Stimulated activated CD4-positive, alpha-beta T cell treated with anti-CD3 and anti-CD28 coated beads, TNF-alpha, amount 100 ng/mL, for 1 hour (primary cell): ENCODE data around the gene NELL2.
"Not testable (repeated sequence)": the region's sequence is repeated elsewhere in the genome, so short reads cannot be mapped to it uniquely, and the experiment has no call there.

Source experiments
- DNase-seq, 3 donors: peaks; one replicate each; pipeline ENCODE4 v3.0.0-alpha.2; 2020; ENCODE audit warnings: low read depth in 3 of 3, low spot score in 1 of 3

NELL2 gene

DNA sequence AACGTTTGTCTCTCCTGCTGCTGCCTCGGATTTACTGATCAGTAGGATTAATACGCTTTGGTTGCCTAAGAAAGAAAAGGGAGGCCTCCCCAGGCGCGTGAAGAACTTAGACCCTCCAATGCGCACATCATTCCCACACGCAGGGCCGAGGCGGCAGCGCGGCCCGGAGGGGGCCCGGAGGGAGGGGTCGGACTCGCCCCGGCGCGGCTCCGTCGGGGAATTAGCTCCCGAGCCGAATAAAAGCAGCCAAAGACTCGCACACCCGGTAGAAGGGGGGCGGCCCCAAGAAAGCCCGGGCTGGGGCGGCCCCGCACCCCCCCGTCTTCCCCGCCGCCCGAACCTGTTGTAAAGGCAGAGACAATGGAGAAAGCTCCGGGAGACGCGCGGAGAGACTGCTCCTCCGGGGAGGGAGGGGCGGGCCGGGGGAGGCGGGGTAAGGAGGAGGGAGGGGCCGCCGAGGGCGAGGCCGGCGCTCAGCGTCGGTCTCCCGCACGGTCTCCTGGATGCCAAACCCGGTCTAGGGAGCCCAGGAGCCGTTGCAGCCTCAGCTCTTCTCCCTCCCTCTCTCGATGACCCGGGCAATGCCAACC is at the start of gene NELL2:
Gene NELL2, minus strand, starts transcription at position 362 of the 590 bp plus-strand sequence. CDS start 446 bp downstream, outside the sequence.
- peak; percentile 32 to 52 (median 34) for DNase-seq

DNA sequence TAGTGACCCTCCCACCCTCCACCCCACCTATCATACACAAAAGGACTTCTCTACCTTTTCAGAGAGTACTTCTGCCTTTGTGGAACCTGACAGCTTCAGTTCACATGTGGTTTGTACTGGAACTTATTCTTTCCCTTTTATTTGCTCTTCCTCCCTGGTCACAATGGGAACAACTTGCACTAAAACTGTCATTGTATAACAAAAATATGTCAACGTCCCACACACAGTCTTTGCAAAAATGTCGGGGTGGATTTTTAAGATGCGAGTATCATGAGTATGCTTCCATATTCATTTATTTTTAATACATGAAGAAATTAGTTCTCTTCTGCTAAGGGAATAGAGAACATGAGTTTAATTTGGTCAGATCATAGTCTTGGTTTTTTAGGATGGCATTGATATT is 45.6 kb upstream of the NELL2 start:
- DNase-seq = no peak

DNA sequence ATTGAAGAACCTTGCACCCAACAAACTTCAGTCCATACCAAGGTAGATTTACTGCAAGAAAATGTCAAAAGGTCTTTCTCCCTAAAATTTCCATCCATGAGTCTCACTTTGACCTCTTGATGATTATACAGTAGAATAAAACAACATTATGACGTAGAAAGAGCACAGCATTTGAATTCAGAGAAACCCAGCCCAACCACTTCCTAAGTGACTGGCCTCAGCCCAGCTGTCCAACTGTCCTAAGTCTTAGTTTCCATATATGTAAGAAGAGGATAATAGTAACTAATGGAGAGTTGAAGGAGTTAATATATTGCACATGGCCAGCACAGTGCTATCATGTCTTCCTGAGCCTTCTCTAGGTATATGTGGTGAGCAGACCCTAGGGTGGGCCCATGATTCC is 41.0 kb upstream of the NELL2 start:
- DNase-seq = no peak

DNA sequence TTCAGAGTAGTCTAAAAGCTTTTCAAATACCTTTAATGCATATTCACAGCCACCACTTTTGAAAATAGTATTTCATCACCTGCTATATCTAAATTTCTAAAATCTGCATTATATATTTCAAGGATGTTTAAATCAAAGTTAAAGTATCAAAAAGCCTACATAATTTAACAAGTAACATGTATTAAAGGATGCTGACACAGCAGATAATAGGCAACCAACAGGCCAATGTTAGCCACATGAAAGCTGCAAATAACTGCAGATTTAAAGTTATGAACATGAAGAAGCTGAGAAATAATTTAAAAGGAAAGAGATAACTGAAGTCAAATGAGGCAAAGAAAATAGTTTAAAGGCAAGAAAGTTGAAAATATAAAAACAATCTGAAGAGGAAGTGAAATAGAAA is 39.8 kb upstream of the NELL2 start:
- no peak for DNase-seq

DNA sequence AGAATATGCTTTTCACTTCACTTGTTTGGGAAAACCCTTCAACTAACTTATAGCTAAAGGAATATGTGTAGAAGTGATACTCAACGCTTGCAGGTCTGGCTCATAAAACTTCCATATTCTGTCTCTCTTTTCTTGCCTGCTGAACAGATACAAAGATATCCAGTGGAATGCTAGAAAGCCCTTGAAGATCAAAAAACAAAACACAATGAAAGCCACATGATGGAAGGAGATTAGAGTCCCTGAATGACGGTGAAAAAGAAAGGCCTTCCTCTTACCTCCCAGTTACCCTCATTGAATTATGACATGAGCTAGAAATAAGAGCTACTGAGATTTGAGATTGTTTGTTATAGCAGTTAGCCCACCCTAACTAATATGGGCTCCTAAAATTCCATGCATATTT is 28.2 kb upstream of the NELL2 start:
- DNase-seq = no peak

DNA sequence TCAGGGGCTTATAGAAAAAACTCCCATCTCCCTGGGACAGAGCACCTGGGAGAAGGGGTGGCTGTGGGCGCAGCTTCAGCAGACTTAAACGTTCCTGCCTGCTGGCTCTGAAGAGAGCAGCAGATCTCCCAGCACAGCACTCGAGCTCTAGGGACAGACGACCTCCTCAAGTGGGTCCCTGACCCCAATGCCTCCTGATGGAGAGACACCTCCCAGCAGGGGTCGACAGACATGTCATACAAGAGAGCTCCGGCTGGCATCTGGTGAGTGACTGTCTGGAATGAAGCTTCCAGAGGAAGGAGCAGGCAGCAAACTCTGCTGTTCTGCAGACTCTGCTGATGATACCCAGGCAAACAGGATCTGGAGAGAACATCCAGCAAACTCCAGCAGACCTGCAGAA is 22.0 kb upstream of the NELL2 start:
- DNase-seq = not testable (repeated sequence)

DNA sequence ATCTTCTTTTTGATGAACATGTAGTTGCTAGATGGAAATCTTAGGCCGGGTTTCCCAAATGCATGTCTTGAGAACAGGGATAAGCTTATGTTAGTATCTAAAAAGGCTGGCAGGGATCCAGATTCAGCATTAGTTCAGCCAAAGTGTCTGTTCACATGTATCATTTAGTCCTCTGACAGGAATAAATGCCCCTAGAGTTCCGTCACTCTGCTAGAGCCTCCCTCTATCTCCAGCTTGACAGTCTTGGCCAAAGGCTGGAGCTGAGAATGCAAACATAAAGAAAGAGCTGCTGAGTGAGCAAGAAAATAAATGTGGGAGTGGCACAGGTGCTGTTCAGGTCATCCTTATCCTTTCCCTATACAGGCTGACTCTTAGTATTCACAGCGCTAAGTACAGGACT is 13.8 kb upstream of the NELL2 start:
- no peak for DNase-seq

DNA sequence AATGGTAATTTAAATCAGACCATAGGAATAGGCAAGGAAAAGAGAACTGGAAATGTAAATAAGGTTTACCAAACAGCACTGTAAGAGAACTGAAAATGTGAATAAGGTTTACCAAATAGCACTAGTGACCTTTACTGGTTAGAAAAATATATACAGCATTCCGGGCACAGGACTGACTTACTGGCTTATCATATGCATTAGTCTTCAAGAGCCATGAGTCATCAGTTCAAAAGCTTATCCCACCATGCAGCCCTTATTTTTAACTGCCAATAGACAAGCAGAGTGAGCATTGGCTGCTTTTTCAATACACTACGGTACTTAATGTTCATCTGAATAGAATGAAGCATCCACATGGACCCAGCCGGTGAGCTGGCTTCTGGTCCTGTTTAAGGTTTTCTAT is 13.0 kb upstream of the NELL2 start:
- DNase-seq = no peak

DNA sequence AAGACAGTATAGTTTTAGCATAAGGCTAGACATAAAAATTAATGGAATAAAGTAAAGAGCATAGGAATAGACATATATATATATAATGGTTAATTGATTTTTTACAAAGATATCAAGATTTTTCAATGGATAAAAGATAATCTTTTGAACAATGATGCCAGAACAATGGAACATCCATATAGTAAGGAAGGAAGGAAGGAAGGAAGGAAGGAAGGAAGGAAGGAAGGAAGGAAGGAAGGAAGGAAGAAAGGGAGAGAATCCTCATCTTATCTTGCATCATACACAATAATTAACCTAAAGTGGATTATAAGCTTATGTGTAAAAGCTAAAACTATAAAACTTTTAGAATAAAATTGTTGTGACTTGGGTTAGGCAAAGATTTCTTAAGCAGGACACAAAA is 9.8 kb upstream of the NELL2 start:
- DNase-seq = no peak

DNA sequence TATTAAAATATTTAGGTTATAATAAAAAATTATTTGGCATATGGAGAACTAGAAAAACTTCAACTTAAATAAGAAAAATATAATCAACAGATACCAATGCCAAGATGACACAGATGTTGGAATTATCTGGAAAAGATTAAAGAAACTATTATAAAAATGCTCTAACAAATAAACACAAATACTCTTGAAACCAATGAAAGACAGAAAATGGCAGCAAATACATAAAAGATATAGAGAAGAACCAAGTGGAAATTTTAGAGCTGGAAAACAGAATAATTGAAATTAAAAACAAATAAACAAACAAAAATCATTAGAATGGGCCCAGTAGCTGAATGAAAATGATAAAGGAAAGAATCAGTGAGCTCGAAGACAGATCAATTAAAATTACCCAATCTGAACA is 5.1 kb upstream of the NELL2 start:
- DNase-seq = no peak

DNA sequence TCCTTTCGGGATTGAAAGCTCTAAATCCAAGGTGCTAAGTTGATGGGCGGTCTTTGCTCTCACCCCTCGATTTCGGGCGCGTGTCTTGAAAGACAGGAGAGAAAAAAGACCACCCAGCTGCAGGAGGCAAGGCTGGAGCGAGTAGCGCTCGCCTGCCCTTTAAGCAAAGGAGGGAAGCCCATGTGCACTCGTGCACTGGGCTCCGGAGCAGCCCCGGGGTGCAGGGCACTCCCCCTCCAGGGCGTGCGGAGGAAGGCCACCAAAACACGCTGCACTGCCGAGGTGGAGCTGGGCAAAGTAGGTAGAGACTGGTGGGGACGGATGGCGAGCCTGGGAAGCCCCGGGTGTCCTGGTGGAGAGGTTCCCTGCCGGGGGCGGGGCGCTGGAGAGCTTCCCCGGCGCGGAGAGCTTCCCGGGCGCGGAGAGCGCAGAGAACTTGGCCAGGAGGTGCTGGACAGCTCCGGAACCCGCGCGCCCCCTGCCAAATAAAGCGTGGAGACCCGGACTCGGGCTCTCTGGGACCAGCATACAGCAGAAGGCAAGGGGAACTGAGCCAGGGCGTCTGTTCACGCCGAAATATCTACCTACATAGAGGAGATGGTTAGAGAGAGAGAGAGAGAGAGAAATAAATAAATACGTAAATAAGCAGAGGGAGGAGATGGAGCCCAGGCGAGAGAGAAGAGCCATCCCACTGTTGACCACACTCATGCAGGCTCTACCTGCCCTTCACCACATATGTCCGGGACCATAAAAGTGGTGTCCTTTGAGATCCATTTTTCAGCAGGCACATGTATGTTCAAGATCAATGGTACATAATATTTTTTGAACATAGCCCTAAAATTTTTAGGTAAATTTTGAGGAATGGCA is 662 bp upstream of the NELL2 start:
- DNase-seq = peak in 2 of 3 donors; percentile 11 to 18

DNA sequence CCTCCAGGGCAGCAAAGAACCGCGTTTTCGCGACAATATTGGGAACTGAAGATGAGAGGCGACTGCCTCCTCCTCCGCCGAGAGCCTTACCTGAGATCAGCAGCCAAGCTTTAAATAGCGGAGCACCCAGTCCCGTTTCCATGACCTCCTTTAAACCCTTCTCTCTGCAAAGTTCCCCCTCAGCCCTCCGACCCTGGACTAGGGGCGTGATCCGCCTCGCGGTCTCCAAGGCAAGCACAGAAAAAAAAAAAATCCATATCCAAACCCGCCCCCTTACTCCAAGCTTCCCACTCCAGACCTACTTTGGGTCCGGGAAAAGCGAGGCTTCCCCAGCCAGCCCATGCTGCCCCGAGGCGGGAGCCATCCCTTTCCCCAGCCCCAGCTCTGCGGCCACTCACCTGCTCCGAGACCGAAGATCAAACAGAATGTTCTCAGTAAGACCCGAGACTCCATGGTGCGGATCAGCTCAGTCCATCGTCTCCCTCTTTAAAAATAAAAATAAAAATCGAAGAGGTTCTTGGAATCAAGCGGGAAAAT is 630 bp downstream of the NELL2 start:
- no peak for DNase-seq

DNA sequence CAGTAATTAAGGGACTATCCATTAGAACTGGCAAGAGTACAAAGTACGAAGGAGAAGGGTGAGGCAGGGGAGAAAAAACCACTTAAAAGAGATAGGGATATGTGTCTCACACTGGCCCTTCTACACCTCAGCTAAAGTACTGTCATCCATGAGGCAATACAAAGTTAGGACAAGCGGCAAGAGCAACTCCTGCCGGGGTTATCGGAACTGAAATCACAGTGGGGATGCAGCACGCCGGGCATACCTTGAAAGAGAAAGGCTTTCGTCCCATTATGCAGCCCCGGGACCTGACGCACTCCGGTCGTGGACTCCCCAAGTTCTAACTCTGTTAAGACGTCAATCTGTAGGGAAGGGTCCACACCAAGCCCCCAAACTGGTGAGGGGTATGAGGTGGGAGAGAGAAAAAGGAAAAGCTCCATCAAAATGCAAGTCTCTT is 1.1 kb downstream of the NELL2 start:
- DNase-seq = peak in 1 of 3 donors; percentile 1

DNA sequence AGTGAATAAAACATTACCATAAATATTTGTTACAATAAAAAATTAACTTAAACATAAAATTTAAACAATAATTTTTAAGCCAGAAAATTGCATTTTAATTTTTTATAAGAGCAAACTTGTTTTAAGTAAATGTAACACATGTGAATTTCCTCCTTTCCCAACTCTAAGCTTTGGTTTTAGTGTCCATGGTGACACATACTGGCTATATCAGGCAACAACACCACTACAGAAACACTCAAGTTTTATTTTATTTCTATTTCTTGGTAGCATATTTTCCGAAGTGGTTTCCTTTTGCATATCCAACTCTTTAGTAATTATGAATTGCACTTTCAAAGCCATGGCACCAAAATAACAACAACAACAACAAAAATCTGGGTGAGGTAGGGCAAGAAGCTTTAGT is 2.2 kb downstream of the NELL2 start:
- DNase-seq = no peak

DNA sequence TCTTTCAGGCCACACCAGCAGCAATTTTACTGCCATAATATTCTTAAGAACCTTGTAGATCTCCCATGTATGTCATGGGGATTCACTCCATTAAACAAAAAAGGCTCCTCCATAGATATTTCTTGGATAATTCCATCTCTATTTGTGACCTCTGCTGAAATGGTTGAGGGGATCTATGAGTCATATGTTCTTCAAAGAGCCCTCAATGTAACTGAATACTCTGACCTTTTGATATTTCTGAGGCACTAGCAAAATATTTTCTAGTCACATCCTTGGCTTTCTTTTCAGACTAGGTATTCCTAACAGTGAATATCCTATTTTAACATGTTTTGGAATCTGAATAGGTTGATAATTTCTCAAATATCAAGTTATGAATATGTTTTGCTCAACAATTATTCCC is 6.6 kb downstream of the NELL2 start:
- no peak for DNase-seq

DNA sequence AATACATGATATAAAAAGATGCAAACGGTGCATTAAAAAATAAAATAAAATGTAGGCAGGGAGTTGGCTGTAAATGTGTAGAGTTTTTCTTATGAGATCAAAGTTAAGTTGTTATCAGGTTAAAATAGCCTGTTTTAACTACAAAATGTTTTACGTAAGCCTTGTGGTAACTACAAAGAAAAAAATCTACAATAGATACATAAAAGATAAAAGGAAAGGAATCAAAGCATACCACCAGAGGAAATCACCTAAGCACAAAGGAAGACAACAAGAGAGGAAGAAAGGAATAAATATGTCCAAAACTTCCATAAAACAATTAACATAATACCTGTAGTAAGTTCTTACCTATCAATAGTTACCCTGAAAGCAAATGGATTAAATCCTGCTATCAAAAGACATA is 12.2 kb downstream of the NELL2 start:
- DNase-seq = no peak

DNA sequence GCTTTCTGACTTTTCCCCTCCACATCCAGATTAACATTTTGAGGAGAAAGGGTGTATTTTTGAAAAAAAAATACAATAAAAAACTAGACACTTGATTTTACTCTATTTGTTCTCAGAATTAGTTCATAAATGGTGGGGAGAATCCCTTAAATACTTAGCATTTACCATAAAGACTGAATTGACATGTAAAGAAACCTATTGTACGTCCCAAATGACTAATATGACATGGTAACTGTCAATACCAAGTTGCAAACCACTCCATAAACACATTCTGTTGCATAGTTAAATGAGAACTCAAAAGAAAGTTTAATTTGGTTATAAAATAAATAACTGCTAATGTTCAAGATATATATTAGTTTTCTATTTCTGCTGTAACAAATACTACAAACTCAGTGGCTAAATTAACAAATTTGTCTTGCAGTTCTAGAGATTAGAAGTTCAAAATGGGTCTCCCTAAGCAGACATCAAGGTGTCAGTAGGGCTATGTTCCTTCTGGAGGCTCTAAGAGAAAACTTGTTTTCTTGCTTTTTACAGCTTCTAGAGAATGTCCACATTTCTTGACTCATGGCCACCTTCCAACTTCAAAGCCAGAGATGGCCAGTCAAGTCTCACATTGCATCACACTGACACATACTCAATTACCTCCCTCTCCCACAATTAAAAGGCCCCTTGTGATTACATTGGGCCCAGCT is 16.0 kb downstream of the NELL2 start:
- no peak for DNase-seq

DNA sequence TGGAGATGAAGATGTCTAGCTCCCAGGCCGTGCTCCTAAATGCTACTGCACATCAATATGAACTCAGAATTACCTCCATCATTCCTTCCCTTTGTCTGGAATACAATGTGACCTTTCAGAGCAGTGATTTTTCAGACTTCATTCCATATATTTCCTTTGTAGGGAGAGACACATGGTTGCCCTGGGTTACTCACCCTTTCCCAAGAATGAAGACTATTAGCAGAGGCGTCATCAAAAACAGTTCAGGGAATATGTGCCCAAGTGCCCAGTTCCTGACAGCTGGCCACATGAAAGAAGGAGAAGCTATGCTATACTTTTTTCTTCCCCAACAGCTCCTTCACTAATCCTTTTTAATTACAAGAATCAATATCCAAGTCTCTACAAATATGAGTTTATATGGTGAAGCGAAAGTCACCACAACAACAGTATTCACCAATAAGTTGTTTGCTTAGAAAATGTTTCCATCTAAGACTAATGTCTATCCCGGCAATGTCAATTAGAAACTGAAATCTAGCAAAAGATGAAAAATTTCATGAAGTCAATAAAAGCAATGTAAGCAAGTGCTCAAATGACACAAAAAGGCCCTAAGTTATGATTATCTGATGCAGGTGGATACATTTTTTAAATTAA is 17.8 kb downstream of the NELL2 start:
- DNase-seq = no peak

DNA sequence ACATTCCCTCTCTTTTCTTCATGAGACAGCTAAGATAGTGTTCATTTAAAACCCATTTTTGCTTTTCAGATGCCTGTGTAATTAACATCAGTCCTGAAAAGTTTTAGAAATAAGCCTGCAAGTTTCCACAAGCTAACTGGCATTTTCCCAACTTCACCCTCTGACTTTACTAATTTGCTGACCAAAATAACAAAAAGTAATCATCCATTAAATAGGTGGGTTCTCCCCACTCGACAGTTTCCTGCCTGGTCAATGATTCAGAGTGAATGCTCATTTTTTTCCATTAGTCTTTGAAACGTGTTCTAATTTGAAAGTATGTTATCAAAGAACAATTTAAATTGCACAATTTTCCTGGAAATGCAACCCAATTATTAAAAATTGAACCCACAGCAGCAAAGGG is 23.6 kb downstream of the NELL2 start:
- DNase-seq = no peak

DNA sequence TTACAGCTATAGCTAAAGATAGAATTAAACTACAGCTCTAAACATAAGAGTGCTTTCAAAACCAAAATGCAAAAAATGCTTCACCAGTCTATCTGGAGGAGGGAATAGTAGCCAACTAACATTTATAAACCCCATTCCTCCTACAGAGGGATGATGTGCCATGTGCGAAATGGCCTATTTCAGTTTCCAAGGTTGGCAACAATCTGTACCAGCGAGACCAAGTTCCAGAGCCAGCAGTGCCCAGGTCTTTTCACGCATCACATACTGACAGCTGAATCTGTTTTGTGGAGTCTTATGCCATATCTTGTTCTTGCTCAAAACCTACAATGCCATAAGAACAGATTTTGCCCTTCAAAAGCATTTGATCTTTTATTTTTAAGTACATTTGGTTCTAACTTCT is 24.5 kb downstream of the NELL2 start:
- no peak for DNase-seq

DNA sequence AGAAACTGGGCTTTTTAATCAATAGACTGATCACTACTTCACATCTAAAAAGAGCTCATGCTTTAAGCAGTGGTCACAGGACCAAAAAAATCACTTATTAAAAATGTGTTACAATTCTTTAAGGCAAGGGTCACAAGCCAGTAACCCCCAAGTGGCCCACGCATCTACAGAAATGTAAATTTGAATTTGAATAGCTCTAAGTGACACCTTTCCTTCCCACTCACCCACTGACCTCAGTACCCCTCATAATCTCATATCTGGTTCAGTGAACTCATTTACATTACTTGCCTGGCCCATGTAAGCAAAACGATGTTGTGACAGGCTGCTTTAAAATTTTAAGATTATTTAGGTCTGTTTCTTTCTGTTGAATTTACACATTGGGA is 27.4 kb downstream of the NELL2 start:
- DNase-seq = no peak
